SH-SY5Y (cell line): ENCODE measurements around the gene DPEP2.

ENCODE experiments used
- GATA2 ChIP-seq: IDR thresholded peaks from 2 replicates; pipeline ENCODE4 v1.6.1; 2011; ENCODE audit warnings: mild to moderate bottlenecking, low read depth, low read length
- GATA3 ChIP-seq: IDR thresholded peaks from 2 replicates; pipeline ENCODE4 v1.6.1; 2011; ENCODE audit warnings: low read depth, mild to moderate bottlenecking, low read length, moderate library complexity

DNA sequence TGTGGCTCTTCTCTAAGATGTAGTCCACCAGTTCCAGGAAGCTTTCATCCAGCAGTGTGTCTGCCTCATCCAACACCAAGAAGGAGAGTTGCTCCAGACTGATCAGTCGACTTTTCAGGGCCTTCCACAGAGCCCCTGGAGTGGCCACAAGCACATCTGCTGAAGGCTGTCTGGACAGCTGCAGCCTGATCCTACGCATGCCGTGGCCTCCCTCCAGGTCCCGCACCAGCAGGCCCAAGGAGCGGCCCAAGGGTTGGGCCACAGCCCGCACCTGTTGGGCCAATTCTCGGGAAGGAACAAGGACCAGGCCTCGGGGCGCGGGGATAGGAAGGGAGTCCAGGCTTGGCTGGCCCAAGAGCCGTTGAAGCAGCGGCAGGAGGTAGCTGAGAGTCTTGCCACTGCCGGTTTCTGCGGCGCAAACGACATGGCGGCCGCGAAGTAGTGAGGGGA is 23.0 kb upstream of the DPEP2 start:
- TF ChIP-seq GATA2: no peak
- TF ChIP-seq GATA3: no peak
